Loucy (cell line): ENCODE measurements around the gene FMO5.

Experiments used
- H2AFZ ChIP-seq: fragments of 200-600 bp; sonication (generic); 2 replicates; pipeline ENCODE4 v1.6.0; 2016; ENCODE audit warnings: antibody characterized with exemption, mild to moderate bottlenecking, low read length, moderate library complexity
- H3F3A ChIP-seq: fragments of 200-600 bp; 2 replicates; pipeline ENCODE4 v1.6.0; 2016; ENCODE audit warnings: antibody characterized with exemption, low read depth, mild to moderate bottlenecking
- H3K27me3 ChIP-seq: fragments of 200-600 bp; sonication (generic); 2 replicates; pipeline ENCODE4 v1.6.1; 2014; ENCODE audit warnings: low read length, mild to moderate bottlenecking; ENCODE audit not compliant: insufficient read depth, poor library complexity, severe bottlenecking
- H3K36me3 ChIP-seq: fragments of 200-600 bp; sonication (generic); 2 replicates; pipeline ENCODE4 v1.6.1; 2016; ENCODE audit warnings: low read length; ENCODE audit not compliant: insufficient read depth
- H3K4me1 ChIP-seq: fragments of 200-600 bp; sonication (generic); 2 replicates; pipeline ENCODE4 v1.5.1; 2014; ENCODE audit warnings: low read length, mild to moderate bottlenecking; ENCODE audit not compliant: insufficient read depth, poor library complexity, severe bottlenecking
- H3K4me2 ChIP-seq: fragments of 200-600 bp; sonication (generic); 2 replicates; pipeline ENCODE4 v1.6.0; 2014; ENCODE audit warnings: antibody characterized with exemption, low read length, low read depth, mild to moderate bottlenecking; ENCODE audit not compliant: poor library complexity, severe bottlenecking
- H3K4me3 ChIP-seq: fragments of 200-600 bp; sonication (generic); 2 replicates; pipeline ENCODE4 v1.5.1; 2014; ENCODE audit warnings: low read length, mild to moderate bottlenecking, mixed read lengths; ENCODE audit not compliant: poor library complexity, severe bottlenecking
- H3K79me2 ChIP-seq: fragments of 200-600 bp; sonication (generic); 2 replicates; pipeline ENCODE4 v1.6.1; 2014; ENCODE audit warnings: low read length; ENCODE audit not compliant: insufficient read depth
- H3K9ac ChIP-seq: fragments of 200-600 bp; sonication (generic); 2 replicates; pipeline ENCODE4 v1.6.0; 2014; ENCODE audit warnings: mild to moderate bottlenecking, low read depth, low read length, moderate library complexity; ENCODE audit not compliant: poor library complexity, severe bottlenecking
- H3K9me2 ChIP-seq: fragments of 200-600 bp; sonication (generic); replicated peaks from 2 replicates; pipeline ENCODE4 v1.6.1; 2016; ENCODE audit warnings: low read depth, low read length, mixed read lengths
- H3K9me3 ChIP-seq: fragments of 200-600 bp; sonication (generic); 2 replicates; pipeline ENCODE4 v1.6.1; 2014; ENCODE audit warnings: mild to moderate bottlenecking, antibody characterized with exemption, low read length, low read depth; ENCODE audit not compliant: insufficient read depth
- H4K20me1 ChIP-seq: fragments of 200-600 bp; sonication (generic); 2 replicates; pipeline ENCODE4 v1.6.0; 2014; ENCODE audit warnings: antibody characterized with exemption, low read length, mild to moderate bottlenecking; ENCODE audit not compliant: insufficient read depth, poor library complexity, severe bottlenecking
- CTCF ChIP-seq: fragments of 200-600 bp; sonication (generic); conservative IDR thresholded peaks from 2 replicates; pipeline ENCODE4 v1.5.1; 2014; ENCODE audit warnings: mild to moderate bottlenecking, antibody characterized with exemption, low read length
- EZH2phosphoT487 ChIP-seq: fragments of 200-600 bp; IDR thresholded peaks from 2 replicates; pipeline ENCODE4 v1.6.1; 2018; ENCODE audit warnings: antibody characterized with exemption, mild to moderate bottlenecking, moderate library complexity, borderline replicate concordance

The FMO5 gene

GRCh38 chr1:147270721-147271120, 45.6 kb upstream of the FMO5 start:
- H3K9me3 ChIP-seq, result no peaks in the 10 kb centered on the region
- no peak overlapping the region for H3K4me3 ChIP-seq
- H4K20me1 ChIP-seq, result no peaks in the 10 kb centered on the region
- no peak overlapping the region for H3K4me2 ChIP-seq
- H3K79me2 ChIP-seq, result no peaks in the 10 kb centered on the region
- TF ChIP-seq CTCF (no peak), EZH2phosphoT487 (no peak)
- H3K27me3 ChIP-seq, result no peaks in the 10 kb centered on the region
- no peak overlapping the region for H2AFZ ChIP-seq
- no peak overlapping the region for H3K9ac ChIP-seq
- no peaks in the 10 kb centered on the region for H3F3A ChIP-seq
- peaks cover 88% of the 10 kb centered on the region for H3K36me3 ChIP-seq
- H3K4me1 ChIP-seq, result no peaks in the 10 kb centered on the region
- H3K9me2 ChIP-seq, result no peaks in the 10 kb centered on the region

GRCh38 chr1:147267711-147268110, 42.6 kb upstream of the FMO5 start:
- no peaks in the 10 kb centered on the region for H3K79me2 ChIP-seq
- no peaks in the 10 kb centered on the region for H3F3A ChIP-seq
- peaks cover 96% of the 10 kb centered on the region for H3K36me3 ChIP-seq
- no peaks in the 10 kb centered on the region for H3K27me3 ChIP-seq
- no peak overlapping the region for H2AFZ ChIP-seq
- TF ChIP-seq EZH2phosphoT487 (no peak), CTCF (no peak)
- no peak overlapping the region for H3K4me3 ChIP-seq
- H3K4me2 ChIP-seq, result no peak overlapping the region
- no peaks in the 10 kb centered on the region for H3K4me1 ChIP-seq
- no peaks in the 10 kb centered on the region for H3K9me2 ChIP-seq
- no peaks in the 10 kb centered on the region for H4K20me1 ChIP-seq
- no peaks in the 10 kb centered on the region for H3K9me3 ChIP-seq
- H3K9ac ChIP-seq, result no peak overlapping the region

- no peak overlapping the region for H3K4me2 ChIP-seq
- TF ChIP-seq CTCF (no peak), EZH2phosphoT487 (no peak)
- H3K9me3 ChIP-seq, result no peaks in the 10 kb centered on the region
- H4K20me1 ChIP-seq, result no peaks in the 10 kb centered on the region
- H3K36me3 ChIP-seq, result peaks cover 96% of the 10 kb centered on the region
- no peaks in the 10 kb centered on the region for H3K27me3 ChIP-seq
- no peak overlapping the region for H3K4me3 ChIP-seq
- H3K79me2 ChIP-seq, result no peaks in the 10 kb centered on the region
- H3K9me2 ChIP-seq, result no peaks in the 10 kb centered on the region
- H3K4me1 ChIP-seq, result no peaks in the 10 kb centered on the region
- H3F3A ChIP-seq, result no peaks in the 10 kb centered on the region
- H2AFZ ChIP-seq, result no peak overlapping the region
- no peak overlapping the region for H3K9ac ChIP-seq
Observed at GRCh38 chr1:147266381-147266780, 41.2 kb upstream of the FMO5 start.
